Measurements from ENCODE around the gene ECM1.

DNA sequence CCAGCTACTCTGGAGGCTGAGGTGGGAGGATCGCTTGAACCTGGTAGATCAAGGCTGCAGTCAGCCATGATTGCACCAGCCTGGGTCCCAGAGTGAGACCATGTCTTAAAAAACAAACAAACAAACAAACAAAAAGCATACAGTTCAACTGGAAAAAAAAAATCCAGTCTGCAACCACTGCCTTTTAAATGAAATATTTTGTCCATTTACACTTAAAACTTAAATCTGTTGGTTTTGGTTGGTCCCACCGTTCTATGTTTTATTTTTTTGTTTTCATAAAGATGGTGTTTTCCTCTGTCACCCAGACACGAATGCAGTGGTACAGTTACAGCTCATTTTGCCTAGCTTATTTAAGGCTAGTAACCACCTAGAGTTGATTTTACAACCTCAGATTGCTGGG is 17.4 kb downstream of the ECM1 start:
- TF ChIP-seq, protein P1, sequence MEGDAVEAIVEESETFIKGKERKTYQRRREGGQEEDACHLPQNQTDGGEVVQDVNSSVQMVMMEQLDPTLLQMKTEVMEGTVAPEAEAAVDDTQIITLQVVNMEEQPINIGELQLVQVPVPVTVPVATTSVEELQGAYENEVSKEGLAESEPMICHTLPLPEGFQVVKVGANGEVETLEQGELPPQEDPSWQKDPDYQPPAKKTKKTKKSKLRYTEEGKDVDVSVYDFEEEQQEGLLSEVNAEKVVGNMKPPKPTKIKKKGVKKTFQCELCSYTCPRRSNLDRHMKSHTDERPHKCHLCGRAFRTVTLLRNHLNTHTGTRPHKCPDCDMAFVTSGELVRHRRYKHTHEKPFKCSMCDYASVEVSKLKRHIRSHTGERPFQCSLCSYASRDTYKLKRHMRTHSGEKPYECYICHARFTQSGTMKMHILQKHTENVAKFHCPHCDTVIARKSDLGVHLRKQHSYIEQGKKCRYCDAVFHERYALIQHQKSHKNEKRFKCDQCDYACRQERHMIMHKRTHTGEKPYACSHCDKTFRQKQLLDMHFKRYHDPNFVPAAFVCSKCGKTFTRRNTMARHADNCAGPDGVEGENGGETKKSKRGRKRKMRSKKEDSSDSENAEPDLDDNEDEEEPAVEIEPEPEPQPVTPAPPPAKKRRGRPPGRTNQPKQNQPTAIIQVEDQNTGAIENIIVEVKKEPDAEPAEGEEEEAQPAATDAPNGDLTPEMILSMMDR (IDR thresholded peaks at IDR 0.05) = no peak
- TF ChIP-seq ZFX (IDR thresholded peaks at IDR 0.05; ENCODE audit: borderline replicate concordance) = no peak

Measured in 22Rv1 (cell line).